H1 (cell line): ENCODE measurements around the gene EMID1. TPM values are rescaled to one million over a fixed set of nuclear protein-coding genes. Genes with fewer than 3 reads are reported as not detected.

Experiments
- CHD2 ChIP-seq: IDR thresholded peaks from 2 replicates; pipeline ENCODE4 v1.6.1; 2012; ENCODE audit warnings: low read length, improper control_type of control experiment
- CTBP2 ChIP-seq: IDR thresholded peaks from 2 replicates; pipeline ENCODE4 v1.7.0; 2011; ENCODE audit warnings: borderline replicate concordance, mild to moderate bottlenecking, moderate library complexity, mixed read lengths, low read length; ENCODE audit not compliant: insufficient read depth, insufficient read length
- POLR2AphosphoS5 ChIP-seq: IDR thresholded peaks from 2 replicates; pipeline ENCODE4 v1.6.1; 2011; ENCODE audit warnings: low read depth, low read length
- RAD21 ChIP-seq, 2 experiments: IDR thresholded peaks in 1 of 2; conservative IDR thresholded peaks in 1 of 2; 2 replicates each; pipeline ENCODE4 v1.6.1; 2011; ENCODE audit warnings: low read depth in 2 of 2, low read length in 2 of 2, improper control_type of control experiment in 1 of 2, inconsistent platforms in 1 of 2, mild to moderate bottlenecking in 1 of 2, moderate library complexity in 1 of 2
- RNF2 ChIP-seq: fragments of 200-900, 300-1000 bp; sonication (generic); IDR thresholded peaks from 2 replicates; pipeline ENCODE4 v1.7.1; 2016; ENCODE audit warnings: borderline replicate concordance, low read depth, mild to moderate bottlenecking, antibody characterized with exemption, low read length; ENCODE audit not compliant: poor library complexity, severe bottlenecking; ENCODE audit errors: missing control alignments
- SAP30 ChIP-seq: fragments of 300-600 bp; sonication (generic); IDR thresholded peaks from 2 replicates; pipeline ENCODE4 v1.7.1; 2012; ENCODE audit warnings: low read length, moderate library complexity, mild to moderate bottlenecking, inconsistent platforms; ENCODE audit not compliant: insufficient read depth, insufficient replicate concordance
- polyA plus RNA-seq, 7 experiments: library from polyadenylated mRNA; depleted of rRNA in 3 of 7; stranded (reverse) in 5 of 7; unstranded in 2 of 7; fragments of >200 nt in 5 of 7; fragments of 200-250 nt in 2 of 7; gene quantifications; 1 replicate in 5 of 7; 2 replicates in 1 of 7; 4 replicates in 1 of 7; pipeline versions ENCODE4 v1.2.1 to v1.2.3, GENCODE V29; 2011 to 2013; ENCODE audit warnings: missing spikeins in 2 of 7, mixed read lengths in 2 of 7
- total RNA-seq: library from RNA; stranded (reverse); fragmentation: NEBNext Ultra II Directional; extraction: Animal tissue kit (Norgen Biotek cat#: 25700); gene quantifications from 2 replicates; pipeline ENCODE4 v1.2.1, GENCODE V29; 2021

EMID1 gene
- total and polyA plus RNA-seq, 2 of the 8 experiments (the other 6 are each of a cell fraction or from before 2014, with no cell fraction given): 3.9 to 7.4 TPM

GRCh38 chr22:29284196-29284595 lies 78.5 kb downstream of the EMID1 start (continued):
- TF ChIP-seq CTBP2 (no peak), RNF2 (no peak), SAP30 (no peak), RAD21 (IDR thresholded peaks at IDR 0.05 in 1 of 2, conservative IDR thresholded peaks at IDR 0.05 in 1 of 2; ENCODE audit: low read depth in 2 of 2, low read length in 2 of 2) (no peak), CHD2 (no peak), POLR2AphosphoS5 (no peak)
